ENCODE data around the gene SMPDL3B.

The SMPDL3B gene

GRCh38 chr1:27949027-27949426 lies 14.2 kb downstream of the SMPDL3B start:
- TF ChIP-seq CTCF (IDR thresholded peaks at IDR 0.05; ENCODE audit: low read depth, low read length, missing control alignments): no peak
- DNase-seq (ENCODE audit: low read depth): no peak
- H3K4me3 ChIP-seq (ENCODE audit: low read depth, low read length): no peak overlapping the region
- in situ Hi-C loops (cut with HindIII; ENCODE audit: low sequenced_read_pairs): no loop called here

DNA sequence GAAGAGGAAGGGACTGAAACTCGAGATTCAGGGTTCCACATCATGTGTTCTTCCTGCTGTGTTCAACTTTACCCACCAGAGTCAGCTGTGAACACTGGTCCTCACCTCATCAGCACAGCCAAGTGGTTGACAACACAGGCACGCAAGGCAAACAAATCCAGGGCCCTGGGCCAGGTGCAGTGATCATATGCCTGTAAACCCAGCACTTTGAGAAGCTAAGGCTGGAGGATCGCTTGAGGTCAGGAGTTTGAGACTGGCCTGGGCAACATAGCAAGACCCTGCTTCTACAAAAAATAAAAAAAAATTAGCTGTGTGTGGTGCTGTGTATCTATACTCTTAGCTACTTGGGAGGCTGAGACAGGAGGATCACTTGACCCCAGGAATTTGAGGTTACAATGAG lies 16.6 kb downstream of the SMPDL3B start:
- no peak overlapping the region for H3K4me3 ChIP-seq (ENCODE audit: low read depth, low read length)
- no peak for DNase-seq (ENCODE audit: low read depth)
- no peak for TF ChIP-seq CTCF (IDR thresholded peaks at IDR 0.05; ENCODE audit: low read depth, low read length, missing control alignments)
- in situ Hi-C loops (cut with HindIII; ENCODE audit: low sequenced_read_pairs): no loop called here

- no peak overlapping the region for H3K4me3 ChIP-seq (ENCODE audit: low read depth, low read length)
- no peak for TF ChIP-seq CTCF (IDR thresholded peaks at IDR 0.05; ENCODE audit: low read depth, low read length, missing control alignments)
- in situ Hi-C loops (cut with HindIII; ENCODE audit: low sequenced_read_pairs): no loop called here
- DNase-seq (ENCODE audit: low read depth): no peak
Measured at GRCh38 chr1:27952147-27952546, 17.3 kb downstream of the SMPDL3B start.

DNA sequence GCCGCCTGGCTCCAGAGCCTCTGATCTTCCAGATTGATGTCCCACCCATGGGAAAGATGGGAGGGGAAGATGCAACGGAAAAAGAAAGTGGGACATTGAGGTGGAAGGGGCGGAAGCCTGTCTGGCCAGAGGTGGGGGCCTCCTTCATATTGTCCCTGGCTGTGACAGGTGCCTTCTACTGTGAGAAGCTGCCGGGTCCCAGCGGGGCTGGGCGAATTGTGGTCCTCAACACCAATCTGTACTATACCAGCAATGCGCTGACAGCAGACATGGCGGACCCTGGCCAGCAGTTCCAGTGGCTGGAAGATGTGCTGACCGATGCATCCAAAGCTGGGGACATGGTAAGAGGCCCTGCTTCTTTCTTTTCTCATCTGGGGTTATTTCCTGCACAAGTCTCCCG lies 19.4 kb downstream of the SMPDL3B start:
- no peak for TF ChIP-seq CTCF (IDR thresholded peaks at IDR 0.05; ENCODE audit: low read depth, low read length, missing control alignments)
- in situ Hi-C loops (cut with HindIII; ENCODE audit: low sequenced_read_pairs): no loop called here
- DNase-seq (ENCODE audit: low read depth): no peak
- H3K4me3 ChIP-seq (ENCODE audit: low read depth, low read length): no peak overlapping the region

GRCh38 chr1:27955076-27955475 lies 20.3 kb downstream of the SMPDL3B start:
- TF ChIP-seq CTCF (IDR thresholded peaks at IDR 0.05; ENCODE audit: low read depth, low read length, missing control alignments): no peak
- DNase-seq (ENCODE audit: low read depth): no peak
- in situ Hi-C loops (cut with HindIII; ENCODE audit: low sequenced_read_pairs): no loop called here
- H3K4me3 ChIP-seq (ENCODE audit: low read depth, low read length): no peak overlapping the region

DNA sequence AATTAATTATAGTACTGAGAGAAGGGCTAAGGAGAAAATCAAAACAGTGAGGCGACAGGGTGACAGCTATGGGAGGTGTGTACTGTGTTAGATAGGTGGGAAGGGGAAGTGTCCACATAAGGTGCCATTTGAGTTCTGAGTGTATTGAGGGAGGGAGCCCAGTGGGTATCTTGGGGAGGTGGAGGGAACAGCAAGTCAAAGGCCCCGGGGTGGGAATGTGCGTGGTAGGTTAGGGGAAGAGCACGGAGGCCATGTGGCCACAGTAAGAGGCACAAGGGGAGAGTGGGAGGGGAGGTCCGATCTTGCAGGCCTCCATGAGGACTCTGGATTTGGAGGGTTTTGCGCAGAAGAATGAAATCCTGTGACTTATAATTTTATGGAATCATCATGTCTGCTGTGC lies 22.0 kb downstream of the SMPDL3B start:
- DNase-seq (ENCODE audit: low read depth): no peak
- TF ChIP-seq CTCF (IDR thresholded peaks at IDR 0.05; ENCODE audit: low read depth, low read length, missing control alignments): no peak
- in situ Hi-C loops (cut with HindIII; ENCODE audit: low sequenced_read_pairs): no loop called here
- no peak overlapping the region for H3K4me3 ChIP-seq (ENCODE audit: low read depth, low read length)

DNA sequence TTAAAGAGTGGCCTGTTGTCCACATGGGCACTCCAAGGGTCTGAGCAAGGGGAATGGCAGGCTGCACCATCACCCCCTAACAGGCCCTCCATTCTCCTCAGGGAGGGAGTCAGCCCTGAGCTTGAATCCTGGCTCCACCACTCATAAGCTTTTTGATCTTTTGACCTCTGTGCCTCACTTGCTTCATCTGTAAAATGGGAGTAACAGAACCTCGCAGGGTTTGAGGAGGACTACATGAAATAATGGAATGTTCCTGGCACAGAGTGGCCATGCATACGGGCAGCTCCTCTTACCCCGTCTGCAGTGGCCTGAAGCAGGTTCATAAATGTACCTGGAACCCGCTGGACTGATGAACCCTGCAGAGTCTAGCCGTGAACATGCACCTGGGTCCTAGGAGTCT lies 22.9 kb downstream of the SMPDL3B start:
- H3K4me3 ChIP-seq (ENCODE audit: low read depth, low read length): no peak overlapping the region
- no peak for TF ChIP-seq CTCF (IDR thresholded peaks at IDR 0.05; ENCODE audit: low read depth, low read length, missing control alignments)
- no peak for DNase-seq (ENCODE audit: low read depth)
- in situ Hi-C loops (cut with HindIII; ENCODE audit: low sequenced_read_pairs): no loop called here
